CD4-positive, alpha-beta T cell (primary cell): ENCODE data around the gene SLC39A9. TPM values are rescaled to one million over a fixed set of nuclear protein-coding genes. Genes with fewer than 3 reads are reported as not detected.
A peak's percentile ranks its signal among the peaks of the same experiment; 100 is the strongest.

ENCODE experiments used
- ATAC-seq: fragments of 200-7000 bp; cut with Tn5 transposase; one replicate; pipeline ENCODE4 v1.10.0; 2022; ENCODE audit warnings: mild to moderate bottlenecking; ENCODE audit not compliant: poor library complexity
- CTCF ChIA-PET: fragments of 350-600 bp; sonication (Branson Sonifier 250); formaldehyde crosslinking; loops from one replicate; lab custom pipeline; 2021; ENCODE audit warnings: antibody characterized with exemption, inconsistent platforms; lab: Charles Lee
- POLR2A ChIA-PET: fragments of 350-600 bp; sonication (Branson Sonifier 250); formaldehyde crosslinking; loops from one replicate; lab custom pipeline; 2021; ENCODE audit warnings: antibody characterized with exemption, inconsistent platforms; lab: Charles Lee
- DNase-seq, 14 experiments: peaks; one replicate each; pipeline ENCODE4 v3.0.0-alpha.2; 2013 to 2020; ENCODE audit warnings: mixed read lengths in 2 of 14
- H3K27ac ChIP-seq, 2 donors: one replicate each; pipeline versions ENCODE4 v1.5.1 to v1.7.0; 2013; ENCODE audit warnings: low read length in 2 of 2, low read depth in 1 of 2, mild to moderate bottlenecking in 1 of 2
- H3K27me3 ChIP-seq, 2 experiments: 1 replicate in 1 of 2; 2 replicates in 1 of 2; pipeline versions ENCODE4 v1.6.1 to v1.7.0; 2013; ENCODE audit warnings: low read length in 2 of 2, control low read depth in 1 of 2, mild to moderate bottlenecking in 1 of 2, moderate library complexity in 1 of 2; ENCODE audit not compliant: insufficient read depth in 2 of 2, control insufficient read depth in 1 of 2
- H3K36me3 ChIP-seq: one replicate; pipeline ENCODE4 v1.6.1; 2013; ENCODE audit warnings: low read length, control low read depth; ENCODE audit not compliant: insufficient read depth
- H3K4me1 ChIP-seq: one replicate; pipeline ENCODE4 v1.6.1; 2013; ENCODE audit warnings: low read length, control low read depth; ENCODE audit not compliant: insufficient read depth
- H3K4me3 ChIP-seq: one replicate; pipeline ENCODE4 v1.5.1; 2013; ENCODE audit warnings: mild to moderate bottlenecking, low read length, moderate library complexity
- H3K9me3 ChIP-seq, 2 experiments: 1 replicate in 1 of 2; 2 replicates in 1 of 2; pipeline versions ENCODE4 v1.6.1 to v1.7.0; 2013; ENCODE audit warnings: low read length in 2 of 2, mild to moderate bottlenecking in 2 of 2, control low read depth in 1 of 2, moderate library complexity in 1 of 2; ENCODE audit not compliant: control insufficient read depth in 1 of 2, insufficient read depth in 1 of 2
- H3K27ac Mint-ChIP-seq: one replicate; pipeline ENCODE4 v1.8.0; 2020; ENCODE audit warnings: mixed read lengths
- H3K27me3 Mint-ChIP-seq: one replicate; pipeline ENCODE4 v1.8.0; 2021; ENCODE audit warnings: mixed read lengths
- H3K36me3 Mint-ChIP-seq: one replicate; pipeline ENCODE4 v1.8.0; 2021; ENCODE audit warnings: low read depth, mixed read lengths
- H3K4me1 Mint-ChIP-seq: one replicate; pipeline ENCODE4 v1.8.0; 2021; ENCODE audit warnings: low read depth, mixed read lengths
- H3K4me3 Mint-ChIP-seq: one replicate; pipeline ENCODE4 v1.8.0; 2020; ENCODE audit warnings: mild to moderate bottlenecking, mixed read lengths
- H3K9me3 Mint-ChIP-seq: one replicate; pipeline ENCODE4 v1.8.0; 2020; ENCODE audit warnings: mixed read lengths
- CTCF ChIP-seq: fragments of 200-600 bp; IDR thresholded peaks from one replicate; pipeline ENCODE4 v1.8.0; 2022; ENCODE audit warnings: antibody characterized with exemption, mild to moderate bottlenecking
- intact Hi-C, 2 experiments: fragments of 100-400 bp; cut with DNase I in 1 of 2; cut with micrococcal nuclease in 1 of 2; formaldehyde crosslinking; loops; one replicate each; pipeline versions ENCODE4 v1.15.1 to v1.9.0; 2023 to 2025; cut with DNase I, micrococcal nuclease
- total RNA-seq, 174 experiments: library from RNA in 2 of 174; stranded (reverse) in 2 of 174; gene quantifications; one replicate each; pipeline ENCODE4 v1.2.3 and lab custom pipeline; 2021 to 2026

SLC39A9 gene
- total RNA-seq, 2 experiments from 2014 or later: 19.5 to 20.5 TPM

DNA sequence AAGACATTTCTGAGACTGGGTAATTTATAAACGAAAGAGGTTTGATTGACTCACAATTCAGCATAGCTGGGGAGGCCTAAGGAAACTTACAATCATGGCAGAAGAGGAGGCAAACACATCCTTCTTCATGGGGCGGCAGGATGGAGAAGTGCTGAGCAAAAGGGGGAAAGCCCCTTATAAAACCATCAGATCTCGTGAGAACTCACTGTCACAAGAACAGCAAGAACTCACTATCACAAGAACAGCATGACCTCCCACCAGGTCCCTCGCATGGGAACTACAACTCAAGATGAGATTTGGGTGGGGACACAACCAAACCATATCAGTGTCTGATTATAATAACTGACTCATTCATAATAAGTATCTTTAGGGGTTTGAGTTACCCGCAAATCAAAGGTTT is 6.4 kb downstream of the SLC39A9 start:
- Histone ChIP-seq H3K27ac (no peak overlapping the region), H3K27me3 (no peaks in the 10 kb centered on the region), H3K36me3 (no peaks in the 10 kb centered on the region), H3K4me1 (peaks cover 14% of the 10 kb centered on the region), H3K9me3 (no peaks in the 10 kb centered on the region), H3K4me3 (no peak overlapping the region)
- Mint-ChIP-seq H3K36me3 (peaks cover 29% of the 10 kb centered on the region), H3K4me3 (peak overlapping the region; percentile 11), H3K27ac (no peak overlapping the region), H3K4me1 (peaks cover 48% of the 10 kb centered on the region), H3K9me3 (no peaks in the 10 kb centered on the region), H3K27me3 (no peaks in the 10 kb centered on the region)
- ATAC-seq (no peak), DNase-seq (no peak)
- intact Hi-C loops: no loop called here
- ChIA-PET POLR2A (no interaction called here), CTCF (interaction anchor here (1.2 kb wide), 1 partner anchor 9 kb away, joined by 3 read pairs; no protein-coding TSS in a partner anchor)
- no peak for TF ChIP-seq CTCF

- no peak overlapping the region for H3K4me3 Mint-ChIP-seq
- H3K27me3 Mint-ChIP-seq: no peaks in the 10 kb centered on the region
- H3K9me3 Mint-ChIP-seq: no peaks in the 10 kb centered on the region
- no peaks in the 10 kb centered on the region for H3K27me3 ChIP-seq
- intact Hi-C loops: no loop called here
- H3K9me3 ChIP-seq: no peaks in the 10 kb centered on the region
- peaks cover 40% of the 10 kb centered on the region for H3K4me1 Mint-ChIP-seq
- H3K4me3 ChIP-seq: no peak overlapping the region
- no peak overlapping the region for H3K27ac ChIP-seq
- DNase-seq (no peak), ATAC-seq (no peak)
- no peaks in the 10 kb centered on the region for H3K36me3 ChIP-seq
- no peak for TF ChIP-seq CTCF
- CTCF ChIA-PET: no interaction called here
- H3K4me1 ChIP-seq: peaks cover 5% of the 10 kb centered on the region
- POLR2A ChIA-PET: no interaction called here
- peaks cover 29% of the 10 kb centered on the region for H3K36me3 Mint-ChIP-seq
- no peak overlapping the region for H3K27ac Mint-ChIP-seq
Measured at GRCh38 chr14:69405762-69406161, 7.3 kb downstream of the SLC39A9 start.

GRCh38 chr14:69408331-69408960 is 10.0 kb downstream of the SLC39A9 start:
- intact Hi-C loops: no loop called here
- H3K27ac Mint-ChIP-seq: no peak overlapping the region
- no peak for TF ChIP-seq CTCF
- H3K4me3 Mint-ChIP-seq: no peak overlapping the region
- ATAC-seq (no peak), DNase-seq (no peak)
- H3K27me3 Mint-ChIP-seq: no peaks in the 10 kb centered on the region
- ChIA-PET POLR2A (no interaction called here), CTCF (no interaction called here)
- no peak overlapping the region for H3K4me3 ChIP-seq
- no peaks in the 10 kb centered on the region for H3K9me3 Mint-ChIP-seq
- H3K27me3 ChIP-seq: no peaks in the 10 kb centered on the region
- H3K36me3 ChIP-seq: no peaks in the 10 kb centered on the region
- no peak overlapping the region for H3K27ac ChIP-seq
- peaks cover 29% of the 10 kb centered on the region for H3K36me3 Mint-ChIP-seq
- no peaks in the 10 kb centered on the region for H3K4me1 ChIP-seq
- no peaks in the 10 kb centered on the region for H3K9me3 ChIP-seq
- H3K4me1 Mint-ChIP-seq: peaks cover 30% of the 10 kb centered on the region
